Neural progenitor cell (in vitro differentiated cells): ENCODE data around the gene ARID5B. TPM values are rescaled to one million over a fixed set of nuclear protein-coding genes. Genes with fewer than 3 reads are reported as not detected.

Experiments
- DNase-seq: peaks from one replicate; pipeline ENCODE4 v3.0.0-alpha.2; 2016; ENCODE audit warnings: low spot score
- H2AFZ ChIP-seq: fragments of 200-600 bp; sonication (generic); replicated peaks from 2 replicates; pipeline ENCODE4 v1.6.1; 2016; ENCODE audit warnings: antibody characterized with exemption
- H3F3A ChIP-seq: fragments of 200-600 bp; sonication (generic); 2 replicates; pipeline ENCODE4 v1.6.1; 2016; ENCODE audit warnings: antibody characterized with exemption, low read depth
- H3K27ac ChIP-seq: fragments of 200-600 bp; sonication (generic); 2 replicates; pipeline ENCODE4 v1.5.1; 2016; ENCODE audit warnings: mild to moderate bottlenecking
- H3K27me3 ChIP-seq: fragments of 200-600 bp; sonication (generic); 2 replicates; pipeline ENCODE4 v1.6.1; 2016; ENCODE audit warnings: mild to moderate bottlenecking, moderate library complexity
- H3K36me3 ChIP-seq: fragments of 200-600 bp; sonication (generic); 2 replicates; pipeline ENCODE4 v1.5.1; 2016
- H3K4me1 ChIP-seq: fragments of 200-600 bp; sonication (generic); 2 replicates; pipeline ENCODE4 v1.6.1; 2016; ENCODE audit warnings: mixed run types
- H3K4me2 ChIP-seq: fragments of 200-600 bp; sonication (generic); 2 replicates; pipeline ENCODE4 v1.6.1; 2016
- H3K4me3 ChIP-seq: fragments of 200-600 bp; sonication (generic); 2 replicates; pipeline ENCODE4 v1.5.1; 2016
- H3K79me2 ChIP-seq: fragments of 200-600 bp; sonication (generic); 2 replicates; pipeline ENCODE4 v1.6.1; 2016; ENCODE audit warnings: low read depth
- H3K9ac ChIP-seq: fragments of 200-600 bp; sonication (generic); 2 replicates; pipeline ENCODE4 v1.6.1; 2016
- H3K9me3 ChIP-seq: fragments of 200-600 bp; sonication (generic); 2 replicates; pipeline ENCODE4 v1.5.1; 2016; ENCODE audit warnings: low read depth
- H4K20me1 ChIP-seq: fragments of 200-600 bp; sonication (generic); 2 replicates; pipeline ENCODE4 v1.6.1; 2016; ENCODE audit warnings: low read depth
- H3K27ac Mint-ChIP-seq: 3 replicates; pipeline ENCODE4 v1.8.0; 2021; ENCODE audit warnings: mixed read lengths
- H3K27me3 Mint-ChIP-seq: 2 replicates; pipeline ENCODE4 v1.8.0; 2022; ENCODE audit warnings: low read depth, mild to moderate bottlenecking, inconsistent platforms, moderate library complexity, mixed read lengths; ENCODE audit not compliant: insufficient read depth
- H3K36me3 Mint-ChIP-seq: 3 replicates; pipeline ENCODE4 v1.8.0; 2021; ENCODE audit warnings: mixed read lengths
- H3K4me1 Mint-ChIP-seq: 3 replicates; pipeline ENCODE4 v1.8.0; 2021; ENCODE audit warnings: mixed read lengths
- H3K4me3 Mint-ChIP-seq: 3 replicates; pipeline ENCODE4 v1.8.0; 2021; ENCODE audit warnings: mild to moderate bottlenecking, moderate library complexity, mixed read lengths
- H3K9me3 Mint-ChIP-seq: 3 replicates; pipeline ENCODE4 v1.8.0; 2020; ENCODE audit warnings: mixed read lengths
- CTCF ChIP-seq: fragments of 200-600 bp; sonication (generic); IDR thresholded peaks from 2 replicates; pipeline ENCODE4 v1.5.1; 2017; ENCODE audit warnings: antibody characterized with exemption, mild to moderate bottlenecking
- EZH2 ChIP-seq: fragments of 200-600 bp; sonication (generic); IDR thresholded peaks from 2 replicates; pipeline ENCODE4 v1.6.1; 2017; ENCODE audit warnings: antibody characterized with exemption, mild to moderate bottlenecking, moderate library complexity
- EZH2phosphoT487 ChIP-seq: fragments of 200-600 bp; sonication (generic); IDR thresholded peaks from 2 replicates; pipeline ENCODE4 v1.6.1; 2017; ENCODE audit warnings: antibody characterized with exemption
- total RNA-seq: library from RNA; depleted of rRNA; stranded (reverse); fragments of >200 nt; gene quantifications from 2 replicates; pipeline ENCODE4 v1.2.3, GENCODE V29; 2015; ENCODE audit warnings: low replicate concordance

ARID5B gene
- total RNA-seq, 1 donor from 2014 or later = 1.5 TPM

- no peak overlapping the region for H3K27ac Mint-ChIP-seq
Measured at GRCh38 chr10:61970182-61971002, 68.9 kb downstream of the ARID5B start.

GRCh38 chr10:61971003-61971325, 69.5 kb downstream of the ARID5B start:
- Mint-ChIP-seq H3K9me3 (no peaks in the 10 kb centered on the region), H3K27ac (no peak overlapping the region), H3K4me1 (peaks cover 12% of the 10 kb centered on the region), H3K36me3 (no peaks in the 10 kb centered on the region), H3K27me3 (no peaks in the 10 kb centered on the region), H3K4me3 (no peak overlapping the region)
- Histone ChIP-seq H3K27ac (no peak overlapping the region), H3K4me2 (no peak overlapping the region), H3K4me1 (no peaks in the 10 kb centered on the region), H3K79me2 (no peaks in the 10 kb centered on the region), H3K27me3 (no peaks in the 10 kb centered on the region), H3K36me3 (no peaks in the 10 kb centered on the region), H3F3A (no peaks in the 10 kb centered on the region), H3K9ac (no peak overlapping the region), H2AFZ (no peak overlapping the region), H3K4me3 (no peak overlapping the region), H4K20me1 (no peaks in the 10 kb centered on the region), H3K9me3 (no peaks in the 10 kb centered on the region)
- TF ChIP-seq EZH2phosphoT487 (no peak), CTCF (no peak), EZH2 (no peak)
- no peak for DNase-seq

More at GRCh38 chr10:61970182-61971002, 68.9 kb downstream of the ARID5B start:
- Histone ChIP-seq H3K9me3 (no peaks in the 10 kb centered on the region), H4K20me1 (no peaks in the 10 kb centered on the region), H3K27ac (no peak overlapping the region), H2AFZ (no peak overlapping the region), H3K9ac (no peak overlapping the region), H3K4me2 (no peak overlapping the region), H3K4me3 (no peak overlapping the region), H3F3A (no peaks in the 10 kb centered on the region), H3K4me1 (no peaks in the 10 kb centered on the region), H3K27me3 (no peaks in the 10 kb centered on the region), H3K79me2 (no peaks in the 10 kb centered on the region), H3K36me3 (no peaks in the 10 kb centered on the region)
- Mint-ChIP-seq H3K36me3 (no peaks in the 10 kb centered on the region), H3K27me3 (no peaks in the 10 kb centered on the region), H3K4me1 (peaks cover 10% of the 10 kb centered on the region), H3K9me3 (no peaks in the 10 kb centered on the region), H3K4me3 (no peak overlapping the region)
- no peak for DNase-seq
- TF ChIP-seq CTCF (no peak), EZH2phosphoT487 (no peak), EZH2 (no peak)

- Mint-ChIP-seq H3K36me3 (no peaks in the 10 kb centered on the region), H3K27ac (no peak overlapping the region), H3K9me3 (peaks cover 3% of the 10 kb centered on the region), H3K27me3 (peaks cover 2% of the 10 kb centered on the region), H3K4me3 (no peak overlapping the region), H3K4me1 (peaks cover 12% of the 10 kb centered on the region)
- no peak for DNase-seq
- Histone ChIP-seq H3K79me2 (no peaks in the 10 kb centered on the region), H3F3A (no peaks in the 10 kb centered on the region), H3K27me3 (no peaks in the 10 kb centered on the region), H3K9me3 (no peaks in the 10 kb centered on the region), H4K20me1 (no peaks in the 10 kb centered on the region), H3K4me2 (no peak overlapping the region), H3K27ac (no peak overlapping the region), H3K9ac (no peak overlapping the region), H3K36me3 (no peaks in the 10 kb centered on the region), H3K4me1 (no peaks in the 10 kb centered on the region), H3K4me3 (no peak overlapping the region), H2AFZ (no peak overlapping the region)
- TF ChIP-seq EZH2 = no peak
- TF ChIP-seq EZH2phosphoT487 = no peak
- TF ChIP-seq CTCF = no peak
Measured at GRCh38 chr10:61973169-61973568, 71.7 kb downstream of the ARID5B start.
